HG03095 (cell line): ENCODE measurements around the gene PREX1.

ENCODE experiments used
- ATAC-seq: cut with Tn5 transposase; IDR thresholded peaks from one replicate; pipeline ENCODE4 v1.9.1; 2021; ENCODE audit warnings: moderate library complexity; ENCODE audit not compliant: unreplicated experiment

The PREX1 gene

GRCh38 chr20:48794816-48795457 lies 32.9 kb downstream of the PREX1 start:
- ATAC-seq: no peak

- ATAC-seq: no peak
Measured at GRCh38 chr20:48794360-48794759, 33.4 kb downstream of the PREX1 start.

- no peak for ATAC-seq
Measured at GRCh38 chr20:48793776-48794175, 34.0 kb downstream of the PREX1 start.

GRCh38 chr20:48791666-48792071 lies 36.1 kb downstream of the PREX1 start:
- ATAC-seq: no peak

GRCh38 chr20:48791014-48791413 lies 36.8 kb downstream of the PREX1 start:
- ATAC-seq: no peak

GRCh38 chr20:48790473-48791003 lies 37.3 kb downstream of the PREX1 start:
- ATAC-seq: no peak

- ATAC-seq: no peak
Measured at GRCh38 chr20:48789781-48790472, 37.9 kb downstream of the PREX1 start.

GRCh38 chr20:48789185-48789668 lies 38.6 kb downstream of the PREX1 start:
- ATAC-seq: peak; percentile 19

- peak; percentile 41 for ATAC-seq
Measured at GRCh38 chr20:48788486-48789072, 39.2 kb downstream of the PREX1 start.

GRCh38 chr20:48787861-48788375 lies 39.9 kb downstream of the PREX1 start:
- ATAC-seq: peak; percentile 26

- ATAC-seq: no peak
Measured at GRCh38 chr20:48786951-48787705, 40.7 kb downstream of the PREX1 start.

GRCh38 chr20:48785801-48786200 lies 42.0 kb downstream of the PREX1 start:
- no peak for ATAC-seq

GRCh38 chr20:48785256-48785655 lies 42.5 kb downstream of the PREX1 start:
- no peak for ATAC-seq

GRCh38 chr20:48784273-48784641 lies 43.5 kb downstream of the PREX1 start:
- ATAC-seq: no peak

- no peak for ATAC-seq
Measured at GRCh38 chr20:48783533-48784272, 44.1 kb downstream of the PREX1 start.

GRCh38 chr20:48782901-48783308 lies 44.9 kb downstream of the PREX1 start:
- ATAC-seq: no peak

GRCh38 chr20:48782053-48782452 lies 45.7 kb downstream of the PREX1 start:
- ATAC-seq: no peak

- ATAC-seq: no peak
Measured at GRCh38 chr20:48781634-48782033, 46.2 kb downstream of the PREX1 start.

GRCh38 chr20:48779435-48779834 lies 48.4 kb downstream of the PREX1 start:
- no peak for ATAC-seq

GRCh38 chr20:48777821-48778220 lies 50.0 kb downstream of the PREX1 start:
- ATAC-seq: no peak
